Stimulated activated CD4-positive, alpha-beta T cell treated with anti-CD3 and anti-CD28 coated beads, Interleukin-2, amount 100 ng/mL, for 24 hours (primary cell): Measurements from ENCODE around the gene RPP25L.

Experiments
- DNase-seq, 2 donors: peaks; one replicate each; pipeline ENCODE4 v3.0.0-alpha.2; 2020

The RPP25L gene

GRCh38 chr9:34637356-34638137 is 25.6 kb upstream of the RPP25L start, which contains the start of gene SIGMAR1:
Gene SIGMAR1, minus strand, starts transcription at chr9:34637787. Its CDS starts 90 bp downstream, at chr9:34637697.
- peak; percentile 94 to 96 for DNase-seq

DNA sequence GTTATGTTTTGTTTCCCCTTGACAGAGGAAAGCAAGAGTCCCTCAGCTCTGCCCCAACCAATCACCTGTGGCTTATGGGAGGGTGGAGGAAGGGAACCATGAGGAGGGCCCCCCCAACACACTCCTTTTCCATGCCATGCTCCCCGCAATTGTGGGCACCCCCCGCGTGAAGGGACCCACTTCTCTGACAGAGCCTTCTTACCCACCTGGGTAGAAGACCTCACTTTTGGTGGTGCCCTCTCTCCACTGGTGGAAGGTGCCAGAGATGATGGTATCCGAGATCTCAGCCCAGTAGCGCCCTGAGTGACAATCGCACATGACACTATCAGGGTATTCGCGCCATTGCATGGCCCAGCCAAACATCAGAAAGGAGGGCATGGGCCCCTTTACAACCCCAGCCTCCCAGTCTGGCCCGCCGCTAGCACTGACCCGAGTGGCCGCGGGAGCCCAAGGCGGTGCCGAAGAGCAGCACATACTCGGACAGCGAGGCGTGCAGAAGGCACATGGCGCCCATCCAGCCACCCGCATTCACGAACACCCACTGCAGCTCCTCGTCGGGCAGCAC is 25.0 kb upstream of the RPP25L start:
- peak; percentile 27 to 33 for DNase-seq

GRCh38 chr9:34635556-34635955 is 23.7 kb upstream of the RPP25L start:
- DNase-seq, result no peak

GRCh38 chr9:34634551-34635248 is 22.8 kb upstream of the RPP25L start:
- no peak for DNase-seq

DNA sequence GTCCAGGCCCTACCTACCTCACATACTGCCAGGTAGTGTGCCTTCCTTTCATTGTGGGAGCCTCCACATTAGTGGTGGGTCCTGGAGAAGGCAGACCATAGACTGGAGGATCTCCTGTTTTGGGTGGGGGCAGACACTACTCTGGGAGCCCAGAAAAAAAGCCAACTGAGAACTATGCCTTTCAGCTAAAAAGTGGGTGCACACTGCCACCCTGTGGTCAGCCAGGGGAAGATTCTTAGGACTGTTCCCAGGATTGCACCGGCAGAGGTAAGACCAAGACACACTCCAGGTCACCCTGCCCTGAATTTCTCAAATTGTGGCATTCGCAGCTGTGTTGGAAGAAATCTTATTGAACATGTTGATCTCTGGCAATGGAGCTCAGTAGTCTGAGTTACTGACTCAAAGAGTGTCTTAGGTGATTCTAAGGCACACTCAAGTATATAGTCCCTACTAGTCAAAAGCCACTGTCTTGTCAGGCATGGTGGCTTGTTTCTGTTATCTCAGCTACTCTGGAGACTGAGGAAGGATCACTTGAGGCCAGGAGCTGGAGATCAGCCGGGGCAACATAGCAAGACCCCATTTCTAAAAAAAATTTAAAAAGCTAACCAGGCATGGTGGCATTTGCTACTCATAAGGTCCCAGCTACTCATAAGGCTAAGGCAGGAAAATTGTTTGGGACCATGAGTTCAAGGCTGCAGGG is 22.1 kb upstream of the RPP25L start:
- DNase-seq, result peak; percentile 78 to 81

GRCh38 chr9:34633166-34633565 is 21.3 kb upstream of the RPP25L start:
- no peak for DNase-seq

- DNase-seq, result no peak
These were observed 18.7 kb upstream of the RPP25L start for GRCh38 chr9:34630402-34631154.

GRCh38 chr9:34629491-34629808 is 17.6 kb upstream of the RPP25L start:
- no peak for DNase-seq

GRCh38 chr9:34628656-34629490 is 17.0 kb upstream of the RPP25L start, which contains the start of gene ARID3C:
Gene ARID3C, minus strand, starts transcription at chr9:34629066. Its CDS starts 1,052 bp downstream, at chr9:34628014.
- peak; percentile 50 to 64 for DNase-seq

GRCh38 chr9:34627716-34628655 is 16.1 kb upstream of the RPP25L start:
- no peak for DNase-seq

DNA sequence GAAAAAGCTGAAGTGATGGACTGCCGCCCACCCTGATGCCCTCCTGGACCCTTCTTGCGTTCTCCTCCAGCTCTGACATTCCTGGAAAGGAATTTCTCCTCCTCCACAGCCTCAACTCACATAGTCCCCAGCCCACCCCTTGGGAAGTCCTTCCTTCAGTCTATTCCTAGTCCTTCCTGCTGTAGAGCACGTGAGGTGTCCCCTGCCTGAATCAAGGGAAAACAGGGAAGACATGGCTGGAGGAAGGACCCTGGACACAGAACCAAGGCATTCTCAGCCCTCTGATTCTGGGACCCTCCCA is 13.2 kb upstream of the RPP25L start:
- DNase-seq, result no peak

GRCh38 chr9:34624475-34625185 is 12.7 kb upstream of the RPP25L start:
- no peak for DNase-seq

DNA sequence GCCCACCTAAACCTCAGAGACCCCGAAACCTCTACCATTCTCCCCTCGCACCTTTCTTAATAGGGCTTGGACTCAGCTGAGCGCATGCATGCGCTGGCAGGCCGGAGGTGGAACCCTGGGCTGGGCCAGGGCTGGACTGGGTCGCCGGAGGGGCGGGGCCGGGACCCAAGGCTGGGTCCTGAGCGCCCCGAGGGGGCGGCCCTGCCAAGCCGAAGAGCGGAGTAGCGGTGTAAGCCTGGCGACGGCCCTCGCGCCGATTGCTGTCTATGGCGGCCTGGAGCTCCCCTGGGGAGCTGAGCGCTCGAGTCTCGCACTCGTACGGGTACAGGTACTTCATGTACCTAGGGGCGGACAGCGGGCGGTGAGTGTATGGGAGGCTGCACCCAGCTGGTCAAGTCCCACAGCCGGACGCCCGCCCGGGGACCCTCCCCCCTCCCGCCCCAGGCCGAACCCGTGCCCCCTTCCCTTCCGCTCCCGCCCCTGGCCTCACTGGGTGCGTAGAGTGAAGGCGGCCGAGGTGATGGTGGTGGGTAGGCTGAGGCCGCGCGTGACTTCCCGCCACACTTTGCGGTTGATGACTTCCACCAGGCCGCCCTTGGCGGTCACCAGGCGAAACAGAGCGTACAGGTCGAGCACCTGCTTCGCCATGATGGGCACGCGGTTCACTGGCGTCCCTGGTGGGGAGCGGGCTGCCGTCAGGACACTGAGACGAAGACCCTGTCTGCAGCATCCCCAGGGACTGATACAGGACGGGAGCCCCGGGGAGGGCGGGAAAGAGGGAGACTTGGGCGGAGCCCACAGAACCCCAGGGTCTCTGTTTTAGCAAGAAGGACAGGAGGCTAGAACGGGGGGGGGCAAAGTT is 11.7 kb upstream of the RPP25L start:
- DNase-seq, result no peak

DNA sequence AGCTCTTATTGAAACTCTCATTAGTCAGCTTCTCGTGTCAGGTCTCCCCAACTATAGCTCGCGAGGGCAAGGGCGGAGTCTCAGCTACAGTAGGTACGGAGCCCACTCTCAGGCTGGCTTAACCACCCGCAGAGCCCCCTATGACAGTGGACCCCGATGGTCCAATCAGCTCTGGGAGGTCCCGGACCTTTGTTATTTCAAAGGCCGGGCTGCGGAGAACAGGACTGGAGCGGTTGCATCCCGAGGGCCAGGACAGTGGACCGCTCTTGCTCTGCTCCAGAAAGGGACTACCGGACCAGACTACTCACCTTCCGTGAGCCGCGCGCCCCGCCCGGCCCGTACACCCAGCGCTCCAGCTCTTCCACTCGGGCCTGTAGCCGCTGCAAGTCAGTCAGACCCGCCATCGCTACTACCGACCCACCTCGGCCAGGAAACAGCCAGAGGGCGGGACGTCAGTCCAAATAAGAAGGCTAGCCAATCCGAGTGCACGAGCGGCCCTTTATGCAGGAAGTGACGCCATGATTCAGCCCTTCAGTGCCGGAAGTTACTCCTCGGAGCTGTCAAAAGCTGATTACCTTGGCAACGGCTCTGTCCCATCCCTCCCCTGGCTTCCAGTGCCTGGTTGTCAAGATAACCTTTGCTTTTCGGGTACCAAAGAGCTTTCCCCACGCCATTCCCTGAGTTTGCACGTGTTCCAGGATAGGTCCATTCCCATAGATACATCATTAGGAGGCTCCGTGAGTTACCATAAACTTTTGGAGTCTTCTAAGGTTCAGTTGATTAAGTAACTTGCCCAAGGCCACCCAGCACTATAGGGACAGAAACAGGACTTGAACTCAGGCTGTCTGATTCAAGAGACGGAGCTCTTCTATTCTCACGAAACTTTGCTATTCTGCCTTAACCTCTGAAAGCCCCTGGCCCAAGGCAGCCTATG is 8.4 kb upstream of the RPP25L start, which contains the start of gene DCTN3:
DCTN3 (minus strand) TSS at position 435 of the 934 bp plus-strand sequence; CDS start at position 404, 31 bp downstream.
- peak; percentile 87 to 90 for DNase-seq

DNA sequence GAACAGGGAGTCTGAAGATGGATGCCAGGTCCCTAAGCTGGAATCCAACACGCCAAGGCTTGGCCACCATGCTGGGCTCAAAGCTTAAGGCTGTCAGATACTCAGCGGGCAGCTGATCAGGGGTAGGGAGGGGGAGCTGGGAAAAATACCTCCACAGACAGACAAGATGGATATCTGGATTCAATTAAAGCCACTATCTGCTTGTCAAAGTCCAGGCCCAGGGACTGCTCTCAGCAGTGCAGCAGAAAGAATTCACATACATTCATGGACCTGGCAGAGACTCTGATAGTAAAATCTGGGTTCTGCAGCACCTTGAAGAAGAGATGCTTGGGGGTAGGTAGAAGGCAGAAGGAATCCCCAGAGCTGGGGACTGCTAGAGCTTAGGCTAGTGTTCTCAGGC is 3.2 kb upstream of the RPP25L start:
- no peak for DNase-seq

- peak; percentile 71 to 76 for DNase-seq
These were observed 992 bp upstream of the RPP25L start for GRCh38 chr9:34612788-34613390.

DNA sequence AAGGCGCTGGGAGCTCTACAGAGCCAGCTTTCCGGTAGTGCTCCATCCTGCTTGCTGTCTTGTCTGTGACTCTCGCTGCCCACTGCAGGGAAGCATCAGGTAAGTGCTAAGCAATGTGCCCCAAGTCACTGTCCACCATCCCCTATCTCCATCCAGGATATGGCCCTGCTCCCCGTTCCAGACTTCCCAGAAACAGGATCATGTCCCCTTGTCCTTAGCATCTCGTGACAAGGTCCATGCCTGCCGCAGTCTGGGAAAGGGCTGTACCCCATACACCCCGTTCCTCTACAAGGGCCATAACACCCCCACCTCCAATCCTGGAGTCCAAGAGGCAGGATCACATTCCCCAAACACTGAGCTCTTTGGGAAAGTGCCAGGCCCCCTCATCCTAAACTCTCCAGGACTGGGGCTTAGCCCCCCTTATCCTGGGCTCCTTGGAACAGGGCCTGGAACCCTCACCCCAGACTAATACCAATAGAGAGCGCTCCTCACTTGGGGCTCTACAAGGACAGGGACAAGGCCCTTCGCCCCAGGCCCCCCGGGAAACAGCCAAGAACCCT is 566 bp downstream of the RPP25L start:
- no peak for DNase-seq
